Hematopoietic multipotent progenitor cell treated with erythropoietin and hydrocortisone succinate and interleukin-3 and kit ligand, for 8 days (in vitro differentiated cells): ENCODE results near the gene RANBP6.
"Not testable (repeated sequence)": the region's sequence is repeated elsewhere in the genome, so short reads cannot be mapped to it uniquely, and the experiment has no call there.

ENCODE experiments used
- DNase-seq: peaks from one replicate; pipeline ENCODE4 v3.0.0-alpha.2; 2015

Gene RANBP6

GRCh38 chr9:6015278-6016157 is at the start of gene RANBP6:
TSS of gene RANBP6 (minus strand) at chr9:6015624. CDS start at chr9:6015607, 17 bp downstream.
- peak; percentile 88 for DNase-seq

- not testable (repeated sequence) for DNase-seq
Measured at GRCh38 chr9:6063146-6063545, 47.7 kb upstream of the RANBP6 start.

GRCh38 chr9:6055666-6056065 is 40.2 kb upstream of the RANBP6 start:
- no peak for DNase-seq

GRCh38 chr9:6055216-6055615 is 39.8 kb upstream of the RANBP6 start:
- DNase-seq = peak; percentile 84

GRCh38 chr9:6054280-6055099 is 39.1 kb upstream of the RANBP6 start:
- peak; percentile 84 for DNase-seq

GRCh38 chr9:6052293-6052919 is 37.0 kb upstream of the RANBP6 start:
- no peak for DNase-seq

- DNase-seq = no peak
Measured at GRCh38 chr9:6051511-6051950, 36.1 kb upstream of the RANBP6 start.

GRCh38 chr9:6049798-6050197 is 34.4 kb upstream of the RANBP6 start:
- DNase-seq = peak; percentile 77

- no peak for DNase-seq
Measured at GRCh38 chr9:6048039-6048438, 32.6 kb upstream of the RANBP6 start.

- no peak for DNase-seq
Measured at GRCh38 chr9:6047020-6047419, 31.6 kb upstream of the RANBP6 start.

- no peak for DNase-seq
Measured at GRCh38 chr9:6045364-6045763, 29.9 kb upstream of the RANBP6 start.

- DNase-seq = no peak
Measured at GRCh38 chr9:6040077-6040476, 24.7 kb upstream of the RANBP6 start.

- no peak for DNase-seq
Measured at GRCh38 chr9:6036391-6036790, 21.0 kb upstream of the RANBP6 start.

- no peak for DNase-seq
Measured at GRCh38 chr9:6034954-6035353, 19.5 kb upstream of the RANBP6 start.

- DNase-seq = no peak
Measured at GRCh38 chr9:6029604-6030274, 14.3 kb upstream of the RANBP6 start.

GRCh38 chr9:6024035-6024554 is 8.7 kb upstream of the RANBP6 start:
- peak; percentile 44 for DNase-seq

- DNase-seq = not testable (repeated sequence)
Measured at GRCh38 chr9:6016975-6017374, 1.6 kb upstream of the RANBP6 start.

GRCh38 chr9:6014670-6015270 is 654 bp downstream of the RANBP6 start:
- peak; percentile 30 for DNase-seq

GRCh38 chr9:6008169-6008979 is 7.0 kb downstream of the RANBP6 start:
- peak; percentile 99 for DNase-seq

GRCh38 chr9:6007770-6008168 is 7.7 kb downstream of the RANBP6 start:
- peak; percentile 60 for DNase-seq
